Measurements from ENCODE around the gene SH3BP4.

DNA sequence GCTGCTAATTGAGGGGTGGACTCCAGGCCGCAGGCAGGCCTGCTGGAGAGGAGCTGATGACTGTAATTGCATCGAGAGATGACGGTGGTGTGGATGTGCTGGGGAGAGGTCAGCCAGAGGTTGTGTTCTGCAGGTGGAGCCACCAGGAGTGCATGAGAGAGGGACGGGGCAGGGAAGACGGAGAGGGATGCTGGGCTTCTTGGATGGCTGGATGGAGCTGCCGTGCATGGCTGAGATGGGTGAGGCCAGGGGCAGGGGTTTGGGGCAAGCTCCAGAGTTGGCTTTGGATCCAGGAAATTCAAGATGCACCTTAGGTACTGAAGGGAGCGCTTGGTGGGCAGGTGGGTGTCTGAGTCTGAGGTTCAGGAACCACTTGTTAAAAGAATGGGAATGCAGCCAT is 77.2 kb downstream of the SH3BP4 start:
- no peak for TF ChIP-seq CTCF (IDR thresholded peaks at IDR 0.05)
- TF ChIP-seq POLR2A (IDR thresholded peaks at IDR 0.05) = no peak
